IMR-90 (cell line): ENCODE measurements around the gene PTPRS. TPM values are rescaled to one million over a fixed set of nuclear protein-coding genes. Genes with fewer than 3 reads are reported as not detected.

Source experiments
- ATAC-seq: fragments of 200-7000 bp; cut with Tn5 transposase; 2 replicates; pipeline ENCODE4 v1.9.1; 2020; ENCODE audit warnings: low read depth, mild to moderate bottlenecking, moderate library complexity
- BruUV-seq: library from RNA; stranded (reverse); fragments of 400-500 nt; replicated peaks from 2 replicates; lab custom pipeline; 2021; lab: Mats Ljungman, UMichigan
- CTCF ChIA-PET: fragments of 300-600 bp; formaldehyde crosslinking; extraction: SDS; loops from one replicate; lab custom pipeline; 2021; ENCODE audit warnings: antibody characterized with exemption; lab: Yijun Ruan, JAX
- POLR2A ChIA-PET: fragments of 300-600 bp; sonication (Branson Sonifier 250); formaldehyde crosslinking; loops from one replicate; lab custom pipeline; 2022; ENCODE audit warnings: antibody characterized with exemption; ENCODE audit not compliant: unreplicated experiment; lab: Charles Lee
- DNase-seq: peaks from one replicate; pipeline ENCODE4 v3.0.0; 2013
- H2AFZ ChIP-seq: replicated peaks from 2 replicates; pipeline ENCODE3; 2013; ENCODE audit warnings: low read length, mild to moderate bottlenecking; ENCODE audit not compliant: poor library complexity
- H2AK5ac ChIP-seq: 2 replicates; pipeline ENCODE4 v1.6.1; 2013; ENCODE audit warnings: low read depth, low read length, inconsistent platforms
- H2AK9ac ChIP-seq: replicated peaks from 2 replicates; pipeline ENCODE3; 2013; ENCODE audit warnings: mild to moderate bottlenecking, low read depth, low read length, moderate library complexity; ENCODE audit not compliant: poor library complexity
- H2BK120ac ChIP-seq: 2 replicates; pipeline ENCODE4 v1.6.1; 2013; ENCODE audit warnings: low read depth, low read length, inconsistent platforms
- H2BK15ac ChIP-seq: 3 replicates; pipeline ENCODE4 v1.6.1; 2013; ENCODE audit warnings: low read depth, low read length, inconsistent platforms
- H2BK20ac ChIP-seq: 2 replicates; pipeline ENCODE4 v1.6.1; 2013; ENCODE audit warnings: low read depth, mild to moderate bottlenecking, inconsistent platforms, low read length, moderate library complexity
- H2BK5ac ChIP-seq: 2 replicates; pipeline ENCODE4 v1.6.1; 2013; ENCODE audit warnings: mild to moderate bottlenecking, low read depth, low read length, inconsistent platforms; ENCODE audit not compliant: poor library complexity, severe bottlenecking
- H3K14ac ChIP-seq: replicated peaks from 2 replicates; pipeline ENCODE4 v1.6.1; 2013; ENCODE audit warnings: low read depth, low read length, inconsistent platforms
- H3K18ac ChIP-seq: 2 replicates; pipeline ENCODE4 v1.6.1; 2013; ENCODE audit warnings: low read depth, low read length, control low read depth
- H3K23ac ChIP-seq: 2 replicates; pipeline ENCODE4 v1.6.1; 2013; ENCODE audit warnings: low read depth, low read length, inconsistent platforms
- H3K27ac ChIP-seq: 2 replicates; pipeline ENCODE4 v1.5.1; 2013; ENCODE audit warnings: mild to moderate bottlenecking, control low read depth, low read length; ENCODE audit not compliant: insufficient read depth
- H3K27me3 ChIP-seq: 2 replicates; pipeline ENCODE4 v1.6.1; 2013; ENCODE audit warnings: low read length; ENCODE audit not compliant: control insufficient read depth, insufficient read depth
- H3K36me3 ChIP-seq: 2 replicates; pipeline ENCODE4 v1.6.1; 2013; ENCODE audit warnings: low read length, mixed read lengths; ENCODE audit not compliant: control insufficient read depth, insufficient read depth
- H3K4ac ChIP-seq: 2 replicates; pipeline ENCODE4 v1.6.1; 2013; ENCODE audit warnings: low read depth, low read length, inconsistent platforms
- H3K4me1 ChIP-seq: 2 replicates; pipeline ENCODE4 v1.6.1; 2013; ENCODE audit warnings: low read length, mixed read lengths; ENCODE audit not compliant: control insufficient read depth, insufficient read depth
- H3K4me2 ChIP-seq: 2 replicates; pipeline ENCODE4 v1.6.1; 2013; ENCODE audit warnings: low read depth, mild to moderate bottlenecking, control low read depth, low read length, moderate library complexity
- H3K4me3 ChIP-seq: 2 replicates; pipeline ENCODE4 v1.5.1; 2013; ENCODE audit warnings: low read depth, mild to moderate bottlenecking, control low read depth, low read length, moderate library complexity; ENCODE audit not compliant: insufficient read depth
- H3K56ac ChIP-seq: 2 replicates; pipeline ENCODE4 v1.6.1; 2013; ENCODE audit warnings: low read length, inconsistent platforms; ENCODE audit not compliant: insufficient read depth; ENCODE audit errors: extremely low read depth
- H3K79me1 ChIP-seq, 2 experiments: 2 replicates each; pipeline ENCODE4 v1.6.1; 2013; ENCODE audit warnings: low read length in 2 of 2, inconsistent platforms in 1 of 2, low read depth in 1 of 2
- H3K9ac ChIP-seq: 2 replicates; pipeline ENCODE4 v1.6.1; 2013; ENCODE audit warnings: low read depth, low read length, control low read depth
- H3K9me1 ChIP-seq: 2 replicates; pipeline ENCODE4 v1.6.1; 2013; ENCODE audit warnings: low read length, inconsistent platforms; ENCODE audit not compliant: insufficient read depth
- H3K9me3 ChIP-seq: 2 replicates; pipeline ENCODE4 v1.6.1; 2013; ENCODE audit warnings: low read length; ENCODE audit not compliant: control insufficient read depth, insufficient read depth
- H4K20me1 ChIP-seq: 2 replicates; pipeline ENCODE4 v1.6.1; 2013; ENCODE audit warnings: low read length, inconsistent platforms; ENCODE audit not compliant: insufficient read depth
- H4K5ac ChIP-seq: 2 replicates; pipeline ENCODE4 v1.6.1; 2013; ENCODE audit warnings: mild to moderate bottlenecking, low read depth, low read length, control low read depth
- H4K8ac ChIP-seq, 2 experiments: 2 replicates each; pipeline ENCODE4 v1.6.1; 2013; ENCODE audit warnings: low read depth in 2 of 2, low read length in 2 of 2, control low read depth in 1 of 2, inconsistent platforms in 1 of 2
- H4K91ac ChIP-seq: 2 replicates; pipeline ENCODE4 v1.6.1; 2013; ENCODE audit warnings: low read depth, low read length, inconsistent platforms; ENCODE audit not compliant: insufficient read depth
- BHLHE40 ChIP-seq: fragments of 150-350 bp; IDR thresholded peaks from 2 replicates; pipeline ENCODE4 v1.6.1; 2016; ENCODE audit warnings: mild to moderate bottlenecking, low read depth, low read length
- CEBPB ChIP-seq: IDR thresholded peaks from 2 replicates; pipeline ENCODE4 v1.6.1; 2012; ENCODE audit warnings: low read depth, low read length, improper control_type of control experiment
- CHD1 ChIP-seq: IDR thresholded peaks from 2 replicates; pipeline ENCODE4 v1.6.1; 2012; ENCODE audit warnings: low read depth, low read length, improper control_type of control experiment
- FOS ChIP-seq: fragments of 150-350 bp; IDR thresholded peaks from 2 replicates; pipeline ENCODE4 v1.6.1; 2016; ENCODE audit warnings: low read depth, low read length
- MAFK ChIP-seq: IDR thresholded peaks from 2 replicates; pipeline ENCODE4 v1.6.1; 2012; ENCODE audit warnings: low read depth, low read length, improper control_type of control experiment
- MAZ ChIP-seq: IDR thresholded peaks from 2 replicates; pipeline ENCODE4 v1.6.1; 2012; ENCODE audit warnings: low read depth, mild to moderate bottlenecking, low read length, improper control_type of control experiment, moderate library complexity, borderline replicate concordance
- MXI1 ChIP-seq: IDR thresholded peaks from 2 replicates; pipeline ENCODE4 v1.6.1; 2012; ENCODE audit warnings: low read depth, mild to moderate bottlenecking, low read length, moderate library complexity, borderline replicate concordance
- NFE2L2 ChIP-seq: fragments of 150-350 bp; IDR thresholded peaks from 2 replicates; pipeline ENCODE4 v1.6.1; 2016; ENCODE audit warnings: low read depth, mild to moderate bottlenecking, low read length
- POLR2A ChIP-seq: IDR thresholded peaks from 2 replicates; pipeline ENCODE4 v1.6.1; 2012; ENCODE audit warnings: mild to moderate bottlenecking, low read depth, low read length
- RAD21 ChIP-seq: IDR thresholded peaks from 2 replicates; pipeline ENCODE4 v1.6.1; 2012; ENCODE audit warnings: low read length, improper control_type of control experiment
- RCOR1 ChIP-seq: IDR thresholded peaks from 2 replicates; pipeline ENCODE4 v1.6.1; 2012; ENCODE audit warnings: mild to moderate bottlenecking, low read length, improper control_type of control experiment; ENCODE audit not compliant: insufficient replicate concordance
- RFX5 ChIP-seq: IDR thresholded peaks from 2 replicates; pipeline ENCODE4 v1.8.0; 2012; ENCODE audit warnings: low read depth, mild to moderate bottlenecking, low read length, moderate library complexity
- SMC3 ChIP-seq: fragments of 150-350 bp; IDR thresholded peaks from 2 replicates; pipeline ENCODE4 v1.6.1; 2016; ENCODE audit warnings: low read depth, mild to moderate bottlenecking, antibody characterized with exemption, low read length, moderate library complexity
- WGBS, 2 experiments: methylation state at CpG; one replicate each; pipeline versions ENCODE4 v1.1.5 to v1.1.7; 2013; ENCODE audit warnings: missing lambda C conversion rate in 2 of 2; ENCODE audit not compliant: insufficient read length in 1 of 2; ENCODE audit errors: extremely low coverage in 2 of 2; 5-methylcytosine and 5-hydroxymethylcytosine counted together
- dilution Hi-C: fragments of 300-500 bp; cut with HindIII; formaldehyde crosslinking; loops from one replicate; pipeline ENCODE4 v1.14.3; 2018; ENCODE audit warnings: low sequenced_read_pairs; ENCODE audit not compliant: unreplicated experiment
- in situ Hi-C: fragments of 300-500 bp; cut with MboI; formaldehyde crosslinking; loops from 3 replicates; pipeline ENCODE4 v1.14.3; 2019; ENCODE audit warnings: low sequenced_read_pairs, inconsistent platforms, mixed read lengths
- intact Hi-C: fragments of 100-400 bp; cut with micrococcal nuclease; formaldehyde crosslinking; loops from 2 replicates; pipeline ENCODE4 v1.10.0; 2022
- polyA plus RNA-seq, 3 experiments: library from polyadenylated mRNA; depleted of rRNA; stranded (reverse); fragments of >200 nt; gene quantifications; 2 replicates each; pipeline ENCODE4 v1.2.3, GENCODE V29; 2012; ENCODE audit warnings: low replicate concordance in 1 of 3
- total RNA-seq: library from RNA; depleted of rRNA; stranded (reverse); fragments of >200 nt; gene quantifications from 2 replicates; pipeline ENCODE4 v1.2.3, GENCODE V29; 2012
- TF ChIP-seq, protein P1 (sequence below): conservative IDR thresholded peaks from 2 replicates; pipeline ENCODE4 v1.5.1; 2012; ENCODE audit warnings: mild to moderate bottlenecking, low read depth, low read length, improper control_type of control experiment
- TF ChIP-seq, protein P2 (sequence below): fragments of 150-350 bp; IDR thresholded peaks from 2 replicates; pipeline ENCODE4 v1.6.1; 2016; ENCODE audit warnings: low read depth, mild to moderate bottlenecking, low read length, moderate library complexity, borderline replicate concordance
- TF ChIP-seq, protein P3 (sequence below): fragments of 150-350 bp; IDR thresholded peaks from 2 replicates; pipeline ENCODE4 v1.6.1; 2017; ENCODE audit warnings: mild to moderate bottlenecking, antibody characterized with exemption, low read length, low read depth

The PTPRS gene
- total and polyA plus RNA-seq, 2 of the 4 experiments (the other 2 are of a cell fraction), result 40.1 to 51.9 TPM

DNA sequence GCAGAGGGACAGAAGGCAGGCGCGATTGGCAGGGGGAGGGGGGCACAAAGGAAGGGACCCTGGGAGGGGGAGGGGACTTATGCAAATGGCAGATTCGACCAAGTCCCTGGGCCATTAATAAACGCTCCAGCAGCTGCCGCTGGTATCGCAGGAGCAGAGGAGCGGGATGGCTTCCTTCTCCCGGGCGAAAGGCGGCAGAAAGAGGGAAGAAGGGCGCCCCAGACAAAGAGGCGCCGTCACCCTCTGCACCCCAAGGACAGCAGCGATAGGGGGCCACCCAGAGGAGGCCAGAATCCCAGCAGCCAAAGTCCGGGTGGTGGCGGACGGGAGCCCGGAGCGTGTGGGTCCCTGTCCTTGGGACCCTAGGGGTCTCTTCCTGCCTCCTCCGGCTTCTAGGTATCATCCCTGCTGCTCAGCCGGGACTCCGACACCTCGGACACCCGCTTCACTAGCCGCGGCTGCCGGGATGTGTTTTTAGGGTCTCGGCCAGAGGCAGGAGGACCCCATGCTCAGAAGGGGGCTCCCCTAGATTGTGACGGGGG lies 1.9 kb downstream of the PTPRS start:
- Histone ChIP-seq H3K14ac (no peak overlapping the region), H4K20me1 (peaks cover 22% of the 10 kb centered on the region), H2AFZ (peak overlapping the region; percentile 86), H3K18ac (no peak overlapping the region), H3K56ac (no peak overlapping the region), H2BK5ac (no peak overlapping the region), H3K79me1 (peaks cover 6 to 8% of the 10 kb centered on the region in 2 experiments; a peak in 2 of 4 replicates), H3K4me3 (no peak overlapping the region), H3K9me3 (no peaks in the 10 kb centered on the region), H2BK15ac (no peak overlapping the region), H2AK9ac (peak overlapping the region; percentile 50), H3K27me3 (peaks cover 5% of the 10 kb centered on the region; the same call in 1 of the 2 replicates), H3K4me2 (peak overlapping the region; percentile 88), H3K9me1 (no peaks in the 10 kb centered on the region), H4K8ac (no peak overlapping the region), H4K5ac (no peak overlapping the region), H2BK20ac (no peak overlapping the region), H3K4ac (no peak overlapping the region), H3K27ac (no peak overlapping the region), H3K4me1 (peaks cover 6% of the 10 kb centered on the region), H3K23ac (no peak overlapping the region), H4K91ac (no peak overlapping the region), H2BK120ac (no peak overlapping the region), H3K9ac (no peak overlapping the region), H2AK5ac (no peak overlapping the region), H3K36me3 (no peaks in the 10 kb centered on the region)
- intact Hi-C loops, result no loop called here
- ATAC-seq (no peak), DNase-seq (no peak)
- dilution Hi-C loops, result no loop called here
- WGBS, 2 experiments, result 11% methylated on average over 11 of the region's 29 CpGs; no CpG with 5 or more reads in 1 of the 2 experiments
- BruUV-seq, result no TSS peak
- ChIA-PET POLR2A (no interaction called here), CTCF (no interaction called here)
- no peak for TF ChIP-seq BHLHE40
- no peak for TF ChIP-seq POLR2A
- TF ChIP-seq, protein P1, sequence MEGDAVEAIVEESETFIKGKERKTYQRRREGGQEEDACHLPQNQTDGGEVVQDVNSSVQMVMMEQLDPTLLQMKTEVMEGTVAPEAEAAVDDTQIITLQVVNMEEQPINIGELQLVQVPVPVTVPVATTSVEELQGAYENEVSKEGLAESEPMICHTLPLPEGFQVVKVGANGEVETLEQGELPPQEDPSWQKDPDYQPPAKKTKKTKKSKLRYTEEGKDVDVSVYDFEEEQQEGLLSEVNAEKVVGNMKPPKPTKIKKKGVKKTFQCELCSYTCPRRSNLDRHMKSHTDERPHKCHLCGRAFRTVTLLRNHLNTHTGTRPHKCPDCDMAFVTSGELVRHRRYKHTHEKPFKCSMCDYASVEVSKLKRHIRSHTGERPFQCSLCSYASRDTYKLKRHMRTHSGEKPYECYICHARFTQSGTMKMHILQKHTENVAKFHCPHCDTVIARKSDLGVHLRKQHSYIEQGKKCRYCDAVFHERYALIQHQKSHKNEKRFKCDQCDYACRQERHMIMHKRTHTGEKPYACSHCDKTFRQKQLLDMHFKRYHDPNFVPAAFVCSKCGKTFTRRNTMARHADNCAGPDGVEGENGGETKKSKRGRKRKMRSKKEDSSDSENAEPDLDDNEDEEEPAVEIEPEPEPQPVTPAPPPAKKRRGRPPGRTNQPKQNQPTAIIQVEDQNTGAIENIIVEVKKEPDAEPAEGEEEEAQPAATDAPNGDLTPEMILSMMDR, result no peak
- TF ChIP-seq MAFK, result no peak
- TF ChIP-seq CHD1, result no peak
- TF ChIP-seq SMC3, result no peak
- no peak for TF ChIP-seq RAD21
- TF ChIP-seq, protein P2, sequence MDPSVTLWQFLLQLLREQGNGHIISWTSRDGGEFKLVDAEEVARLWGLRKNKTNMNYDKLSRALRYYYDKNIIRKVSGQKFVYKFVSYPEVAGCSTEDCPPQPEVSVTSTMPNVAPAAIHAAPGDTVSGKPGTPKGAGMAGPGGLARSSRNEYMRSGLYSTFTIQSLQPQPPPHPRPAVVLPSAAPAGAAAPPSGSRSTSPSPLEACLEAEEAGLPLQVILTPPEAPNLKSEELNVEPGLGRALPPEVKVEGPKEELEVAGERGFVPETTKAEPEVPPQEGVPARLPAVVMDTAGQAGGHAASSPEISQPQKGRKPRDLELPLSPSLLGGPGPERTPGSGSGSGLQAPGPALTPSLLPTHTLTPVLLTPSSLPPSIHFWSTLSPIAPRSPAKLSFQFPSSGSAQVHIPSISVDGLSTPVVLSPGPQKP, result no peak
- TF ChIP-seq RFX5, result no peak
- TF ChIP-seq CEBPB, result no peak
- TF ChIP-seq MXI1, result no peak
- no peak for TF ChIP-seq RCOR1
- TF ChIP-seq MAZ, result no peak
- TF ChIP-seq FOS, result no peak
- TF ChIP-seq, protein P3, sequence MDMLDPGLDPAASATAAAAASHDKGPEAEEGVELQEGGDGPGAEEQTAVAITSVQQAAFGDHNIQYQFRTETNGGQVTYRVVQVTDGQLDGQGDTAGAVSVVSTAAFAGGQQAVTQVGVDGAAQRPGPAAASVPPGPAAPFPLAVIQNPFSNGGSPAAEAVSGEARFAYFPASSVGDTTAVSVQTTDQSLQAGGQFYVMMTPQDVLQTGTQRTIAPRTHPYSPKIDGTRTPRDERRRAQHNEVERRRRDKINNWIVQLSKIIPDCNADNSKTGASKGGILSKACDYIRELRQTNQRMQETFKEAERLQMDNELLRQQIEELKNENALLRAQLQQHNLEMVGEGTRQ, result no peak
- no peak for TF ChIP-seq NFE2L2
- in situ Hi-C loops, result no loop called here
